NCI-H774 (cell line): ENCODE measurements around the gene IRAK3.
"Not testable (repeated sequence)": the region's sequence is repeated elsewhere in the genome, so short reads cannot be mapped to it uniquely, and the experiment has no call there.

Source experiments
- DNase-seq: peaks from one replicate; lab custom pipeline; 2025; lab: John Stamatoyannopoulos, UW

IRAK3 gene

GRCh38 chr12:66213011-66213410, 24.0 kb downstream of the IRAK3 start:
- not testable (repeated sequence) for DNase-seq

GRCh38 chr12:66217342-66217917, 28.4 kb downstream of the IRAK3 start:
- no peak for DNase-seq

- DNase-seq: no peak
These were observed 39.4 kb downstream of the IRAK3 start for GRCh38 chr12:66228462-66228861.

GRCh38 chr12:66232263-66232662, 43.2 kb downstream of the IRAK3 start:
- DNase-seq: peak; percentile 54

GRCh38 chr12:66234037-66234693, 45.2 kb downstream of the IRAK3 start:
- DNase-seq: not testable (repeated sequence)

- DNase-seq: peak; percentile 46
These were observed 46.0 kb downstream of the IRAK3 start for GRCh38 chr12:66234773-66235625.

GRCh38 chr12:66235626-66236281, 46.7 kb downstream of the IRAK3 start:
- no peak for DNase-seq

- DNase-seq: not testable (repeated sequence)
These were observed 47.3 kb downstream of the IRAK3 start for GRCh38 chr12:66236282-66236675.

GRCh38 chr12:66236969-66237368, 48.0 kb downstream of the IRAK3 start:
- no peak for DNase-seq

GRCh38 chr12:66237505-66238175, 48.6 kb downstream of the IRAK3 start:
- DNase-seq: no peak

- DNase-seq: no peak
These were observed 50.3 kb downstream of the IRAK3 start for GRCh38 chr12:66239295-66239694.

- DNase-seq: no peak
These were observed 51.2 kb downstream of the IRAK3 start for GRCh38 chr12:66240096-66240820.

- DNase-seq: no peak
These were observed 52.3 kb downstream of the IRAK3 start for GRCh38 chr12:66241061-66242043.

- no peak for DNase-seq
These were observed 53.3 kb downstream of the IRAK3 start for GRCh38 chr12:66242311-66242710.

GRCh38 chr12:66243911-66244310, 54.9 kb downstream of the IRAK3 start:
- no peak for DNase-seq

GRCh38 chr12:66244446-66244845, 55.4 kb downstream of the IRAK3 start:
- DNase-seq: no peak

- DNase-seq: no peak
These were observed 58.7 kb downstream of the IRAK3 start for GRCh38 chr12:66247741-66248140.

- no peak for DNase-seq
These were observed 62.0 kb downstream of the IRAK3 start for GRCh38 chr12:66251049-66251448.

GRCh38 chr12:66252771-66253170, 63.8 kb downstream of the IRAK3 start:
- no peak for DNase-seq

- DNase-seq: no peak
These were observed 66.7 kb downstream of the IRAK3 start for GRCh38 chr12:66255737-66256136.
